Peyer's patch (tissue), 4 donors: Measurements from ENCODE around the gene MYRIP. TPM values are rescaled to one million over a fixed set of nuclear protein-coding genes. Genes with fewer than 3 reads are reported as not detected.

Source experiments
- DNase-seq, 3 donors: peaks; one replicate each; pipeline ENCODE4 v3.0.0-alpha.2; 2017 to 2019
- H3K27ac ChIP-seq, 4 donors: fragments of 200-600 bp; sonication (generic); one replicate each; pipeline ENCODE4 v1.5.1; 2016 to 2019
- H3K27me3 ChIP-seq, 2 donors: fragments of 200-600 bp; sonication (generic); one replicate each; pipeline ENCODE4 v1.5.1; 2019
- H3K36me3 ChIP-seq, 3 donors: fragments of 200-600 bp; sonication (generic); one replicate each; pipeline ENCODE4 v1.5.1; 2016 to 2019
- H3K4me1 ChIP-seq, 4 donors: fragments of 200-600 bp; sonication (generic); one replicate each; pipeline ENCODE4 v1.5.1; 2016 to 2019
- H3K4me3 ChIP-seq, 4 donors: fragments of 200-600 bp; sonication (generic); 1 replicate in 3 of 4; 2 replicates in 1 of 4; pipeline ENCODE4 v1.5.1; 2016 to 2019; ENCODE audit warnings: mild to moderate bottlenecking in 1 of 4
- H3K9me3 ChIP-seq, 4 donors: fragments of 200-600 bp; sonication (generic); one replicate each; pipeline ENCODE4 v1.5.1; 2016 to 2019; ENCODE audit warnings: mild to moderate bottlenecking in 1 of 4
- POLR2A ChIP-seq, 2 donors: fragments of 450-650 bp; IDR thresholded peaks; one replicate each; pipeline ENCODE4 v1.5.1; 2017; ENCODE audit warnings: antibody characterized with exemption in 2 of 2, mild to moderate bottlenecking in 2 of 2, moderate library complexity in 2 of 2
- total RNA-seq, 4 donors: library from RNA; depleted of rRNA; stranded (reverse); fragments of >200 nt; gene quantifications; one replicate each; pipeline ENCODE4 v1.1.0, GENCODE V29; 2016
- TF ChIP-seq, protein P1 (sequence below), 6 experiments: fragments of 450-650 bp in 4 of 6; fragments of 200-600 bp in 2 of 6; sonication (generic) in 1 of 6; IDR thresholded peaks; one replicate each; pipeline ENCODE4 v1.5.1; 2017 to 2019; ENCODE audit warnings: antibody characterized with exemption in 6 of 6, mild to moderate bottlenecking in 3 of 6, moderate library complexity in 1 of 6

Gene MYRIP
- total RNA-seq, 4 donors from 2014 or later: 6.0 to 12.4 (median 8.3) TPM

DNA sequence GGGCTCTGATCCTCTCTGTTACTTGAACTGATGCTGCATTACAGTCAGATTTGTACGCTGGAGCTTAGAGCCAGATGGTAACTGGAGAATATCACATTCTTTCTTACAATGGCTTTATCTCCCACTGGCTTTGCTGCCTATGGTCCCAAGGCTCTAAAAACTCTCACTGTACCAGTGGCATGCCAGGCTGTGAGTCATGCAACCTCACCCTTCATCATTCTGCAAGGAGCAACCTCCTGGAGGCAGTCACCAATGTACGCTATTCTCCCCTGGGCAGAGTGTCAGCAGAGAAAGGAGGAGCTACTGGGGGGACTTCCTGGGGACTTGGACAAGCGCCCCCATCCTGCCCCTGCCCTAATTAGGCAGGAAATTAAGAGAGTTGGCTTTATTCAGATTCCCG lies 402.2 kb downstream of the MYRIP start:
- Histone ChIP-seq H3K4me1 (no peaks in the 10 kb centered on the region), H3K27me3 (no peaks in the 10 kb centered on the region)
- no peak for TF ChIP-seq POLR2A (IDR thresholded peaks at IDR 0.05)
- TF ChIP-seq, protein P1, sequence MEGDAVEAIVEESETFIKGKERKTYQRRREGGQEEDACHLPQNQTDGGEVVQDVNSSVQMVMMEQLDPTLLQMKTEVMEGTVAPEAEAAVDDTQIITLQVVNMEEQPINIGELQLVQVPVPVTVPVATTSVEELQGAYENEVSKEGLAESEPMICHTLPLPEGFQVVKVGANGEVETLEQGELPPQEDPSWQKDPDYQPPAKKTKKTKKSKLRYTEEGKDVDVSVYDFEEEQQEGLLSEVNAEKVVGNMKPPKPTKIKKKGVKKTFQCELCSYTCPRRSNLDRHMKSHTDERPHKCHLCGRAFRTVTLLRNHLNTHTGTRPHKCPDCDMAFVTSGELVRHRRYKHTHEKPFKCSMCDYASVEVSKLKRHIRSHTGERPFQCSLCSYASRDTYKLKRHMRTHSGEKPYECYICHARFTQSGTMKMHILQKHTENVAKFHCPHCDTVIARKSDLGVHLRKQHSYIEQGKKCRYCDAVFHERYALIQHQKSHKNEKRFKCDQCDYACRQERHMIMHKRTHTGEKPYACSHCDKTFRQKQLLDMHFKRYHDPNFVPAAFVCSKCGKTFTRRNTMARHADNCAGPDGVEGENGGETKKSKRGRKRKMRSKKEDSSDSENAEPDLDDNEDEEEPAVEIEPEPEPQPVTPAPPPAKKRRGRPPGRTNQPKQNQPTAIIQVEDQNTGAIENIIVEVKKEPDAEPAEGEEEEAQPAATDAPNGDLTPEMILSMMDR (IDR thresholded peaks at IDR 0.05): no peak

GRCh38 chr3:40213556-40213955 lies 404.1 kb downstream of the MYRIP start:
- Histone ChIP-seq H3K36me3 (no peaks in the 10 kb centered on the region), H3K27me3 (no peaks in the 10 kb centered on the region), H3K4me1 (no peaks in the 10 kb centered on the region), H3K4me3 (no peak overlapping the region), H3K9me3 (no peaks in the 10 kb centered on the region), H3K27ac (no peak overlapping the region)
- DNase-seq: no peak
- TF ChIP-seq, protein P1 (IDR thresholded peaks at IDR 0.05): no peak
- TF ChIP-seq POLR2A (IDR thresholded peaks at IDR 0.05): no peak

More for the DNA sequence above, 402.2 kb downstream of the MYRIP start:
- DNase-seq: no peak
- Histone ChIP-seq H3K4me3 (no peak overlapping the region), H3K9me3 (no peaks in the 10 kb centered on the region), H3K27ac (no peak overlapping the region), H3K36me3 (no peaks in the 10 kb centered on the region)

- TF ChIP-seq, protein P1 (IDR thresholded peaks at IDR 0.05): no peak
- no peak for TF ChIP-seq POLR2A (IDR thresholded peaks at IDR 0.05)
- H3K36me3 ChIP-seq: no peaks in the 10 kb centered on the region
- H3K4me3 ChIP-seq: no peak overlapping the region
- H3K4me1 ChIP-seq: no peaks in the 10 kb centered on the region
- no peak for DNase-seq
- no peaks in the 10 kb centered on the region for H3K27me3 ChIP-seq
- no peak overlapping the region for H3K27ac ChIP-seq
- no peaks in the 10 kb centered on the region for H3K9me3 ChIP-seq
Measured at GRCh38 chr3:40215015-40215414, 405.6 kb downstream of the MYRIP start.

GRCh38 chr3:40216471-40216870 lies 407.1 kb downstream of the MYRIP start:
- no peak overlapping the region for H3K27ac ChIP-seq
- no peaks in the 10 kb centered on the region for H3K36me3 ChIP-seq
- H3K27me3 ChIP-seq: no peaks in the 10 kb centered on the region
- H3K4me3 ChIP-seq: no peak overlapping the region
- no peaks in the 10 kb centered on the region for H3K9me3 ChIP-seq
- DNase-seq: no peak
- TF ChIP-seq POLR2A (IDR thresholded peaks at IDR 0.05): no peak
- TF ChIP-seq, protein P1 (IDR thresholded peaks at IDR 0.05): no peak
- no peaks in the 10 kb centered on the region for H3K4me1 ChIP-seq

GRCh38 chr3:40223856-40224255 lies 414.4 kb downstream of the MYRIP start:
- no peaks in the 10 kb centered on the region for H3K36me3 ChIP-seq
- no peaks in the 10 kb centered on the region for H3K4me1 ChIP-seq
- H3K4me3 ChIP-seq: no peak overlapping the region
- no peaks in the 10 kb centered on the region for H3K27me3 ChIP-seq
- DNase-seq: no peak
- H3K9me3 ChIP-seq: no peaks in the 10 kb centered on the region
- no peak overlapping the region for H3K27ac ChIP-seq
- TF ChIP-seq, protein P1 (IDR thresholded peaks at IDR 0.05): no peak
- no peak for TF ChIP-seq POLR2A (IDR thresholded peaks at IDR 0.05)
